Naive thymus-derived CD8-positive, alpha-beta T cell (primary cell): ENCODE data around the gene MAP3K4. TPM values are rescaled to one million over a fixed set of nuclear protein-coding genes. Genes with fewer than 3 reads are reported as not detected.

Experiments used
- ATAC-seq, 2 donors: fragments of 150-1000 bp; cut with Tn5 transposase in 1 of 2; sonication (Bioruptor Pico), chemical (Tn5 transposase) in 1 of 2; 1 replicate in 1 of 2; 2 replicates in 1 of 2; pipeline ENCODE4 v1.10.0; 2021; ENCODE audit warnings: mild to moderate bottlenecking in 2 of 2, moderate library complexity in 2 of 2
- POLR2A ChIA-PET: fragments of 350-600 bp; sonication (Branson Sonifier 250); formaldehyde crosslinking; loops from one replicate; lab custom pipeline; 2021; ENCODE audit warnings: antibody characterized with exemption; lab: Charles Lee
- DNase-seq, 10 donors: peaks; one replicate each; pipeline versions ENCODE4 v3.0.0 to v3.0.0-alpha.2; 2020 to 2022
- H3K27ac Mint-ChIP-seq, 10 donors: one replicate each; pipeline ENCODE4 v1.8.0; 2020 to 2022; ENCODE audit warnings: mild to moderate bottlenecking in 10 of 10, mixed read lengths in 10 of 10, moderate library complexity in 4 of 10, inconsistent platforms in 1 of 10
- H3K27me3 Mint-ChIP-seq, 5 donors: one replicate each; pipeline ENCODE4 v1.8.0; 2021 to 2022; ENCODE audit warnings: mixed read lengths in 5 of 5
- H3K36me3 Mint-ChIP-seq, 3 donors: one replicate each; pipeline ENCODE4 v1.8.0; 2020 to 2022; ENCODE audit warnings: mixed read lengths in 3 of 3, mild to moderate bottlenecking in 2 of 3, inconsistent platforms in 1 of 3
- H3K4me1 Mint-ChIP-seq, 4 donors: one replicate each; pipeline ENCODE4 v1.8.0; 2021 to 2022; ENCODE audit warnings: mixed read lengths in 4 of 4
- H3K4me3 Mint-ChIP-seq, 10 donors: one replicate each; pipeline ENCODE4 v1.8.0; 2020 to 2022; ENCODE audit warnings: mild to moderate bottlenecking in 10 of 10, mixed read lengths in 10 of 10, moderate library complexity in 6 of 10, inconsistent platforms in 1 of 10
- H3K9me3 Mint-ChIP-seq, 9 donors: one replicate each; pipeline ENCODE4 v1.8.0; 2020 to 2022; ENCODE audit warnings: mixed read lengths in 9 of 9, mild to moderate bottlenecking in 3 of 9, inconsistent platforms in 1 of 9, moderate library complexity in 1 of 9
- polyA plus RNA-seq, 3 donors: library from polyadenylated mRNA; unstranded; fragments of 300-500 nt; fragmentation: Illumina TruSeq; gene quantifications; one replicate each; pipeline ENCODE4 v1.2.3, GENCODE V29; 2021
- total RNA-seq, 8 experiments: library from RNA in 2 of 8; stranded (reverse) in 2 of 8; gene quantifications; one replicate each; pipeline ENCODE4 v1.2.3 and lab custom pipeline; 2021 to 2026

MAP3K4 gene
- total RNA-seq (10 to 100 TPM; 58.9 to 63.8 TPM), polyA plus RNA-seq (10 to 100 TPM in 1 of 3 donors, 1 to 10 TPM in 2; 4.2 to 13.5 (median 6.7) TPM), total RNA-seq (lab: John Stamatoyannopoulos, UW) (84.2 to 102 (median 92.8) reads per million in 6 experiments)

- Mint-ChIP-seq H3K27me3 (peaks cover 0 to 10% (median 3%) of the 10 kb centered on the region in 5 donors), H3K9me3 (peaks cover 0 to 7% (median 0%) of the 10 kb centered on the region in 9 donors), H3K36me3 (peaks cover 0 to 10% (median 0%) of the 10 kb centered on the region in 3 donors), H3K4me3 (peak within 1 kb of the TSS; percentile 88 to 98 (median 96)), H3K27ac (peak within 1 kb of the TSS; percentile 91 to 98 (median 96)), H3K4me1 (peaks cover 17 to 44% (median 33%) of the 10 kb centered on the region in 4 donors)
- DNase-seq (peak; percentile 60 to 87 (median 77)), ATAC-seq (peak; percentile 66 to 77)
- POLR2A ChIA-PET: interaction anchor here (1.0 to 1.1 kb wide), 2 partner anchors 57 to 94 kb away, joined by 3 read pairs; no protein-coding TSS in a partner anchor
Observed at GRCh38 chr6:160991406-160992060, at the start of gene MAP3K4. Gene MAP3K4 (plus strand): TSS chr6:160991769. CDS start chr6:160991932, 163 bp downstream.

GRCh38 chr6:160943997-160944396 is 47.6 kb upstream of the MAP3K4 start:
- ATAC-seq (no peak), DNase-seq (no peak)
- Mint-ChIP-seq H3K36me3 (no peaks in the 10 kb centered on the region), H3K4me3 (no peak overlapping the region), H3K4me1 (no peaks in the 10 kb centered on the region), H3K27ac (no peak overlapping the region), H3K9me3 (no peaks in the 10 kb centered on the region), H3K27me3 (peaks cover 14 to 46% (median 25%) of the 10 kb centered on the region in 5 donors)
- POLR2A ChIA-PET: no interaction called here

GRCh38 chr6:160945516-160946177 is 45.9 kb upstream of the MAP3K4 start:
- Mint-ChIP-seq H3K27ac (no peak overlapping the region), H3K27me3 (peaks cover 10 to 32% (median 16%) of the 10 kb centered on the region in 5 donors), H3K36me3 (no peaks in the 10 kb centered on the region), H3K4me3 (no peak overlapping the region), H3K4me1 (no peaks in the 10 kb centered on the region), H3K9me3 (no peaks in the 10 kb centered on the region)
- no peak for ATAC-seq
- POLR2A ChIA-PET: no interaction called here
- no peak for DNase-seq

GRCh38 chr6:160949531-160949930 is 42.0 kb upstream of the MAP3K4 start:
- H3K4me3 Mint-ChIP-seq: no peak overlapping the region
- no peak for ATAC-seq
- H3K27ac Mint-ChIP-seq: no peak overlapping the region
- H3K9me3 Mint-ChIP-seq: peaks cover 0 to 3% (median 0%) of the 10 kb centered on the region in 9 donors
- no peaks in the 10 kb centered on the region for H3K36me3 Mint-ChIP-seq
- no peaks in the 10 kb centered on the region for H3K4me1 Mint-ChIP-seq
- POLR2A ChIA-PET: no interaction called here
- H3K27me3 Mint-ChIP-seq: peaks cover 8 to 34% (median 26%) of the 10 kb centered on the region in 5 donors
- DNase-seq: no peak

GRCh38 chr6:160950507-160950906 is 41.1 kb upstream of the MAP3K4 start:
- POLR2A ChIA-PET: no interaction called here
- no peak for ATAC-seq
- H3K4me3 Mint-ChIP-seq: no peak overlapping the region
- H3K27ac Mint-ChIP-seq: no peak overlapping the region
- H3K27me3 Mint-ChIP-seq: peaks cover 10 to 40% (median 28%) of the 10 kb centered on the region in 5 donors
- H3K9me3 Mint-ChIP-seq: peaks cover 0 to 4% (median 0%) of the 10 kb centered on the region in 9 donors
- H3K4me1 Mint-ChIP-seq: no peaks in the 10 kb centered on the region
- no peak for DNase-seq
- H3K36me3 Mint-ChIP-seq: no peaks in the 10 kb centered on the region

GRCh38 chr6:160951187-160952030 is 40.2 kb upstream of the MAP3K4 start:
- Mint-ChIP-seq H3K36me3 (no peaks in the 10 kb centered on the region), H3K27ac (no peak overlapping the region), H3K27me3 (peaks cover 14 to 49% (median 31%) of the 10 kb centered on the region in 5 donors), H3K4me3 (no peak overlapping the region), H3K9me3 (peaks cover 0 to 4% (median 0%) of the 10 kb centered on the region in 9 donors), H3K4me1 (no peaks in the 10 kb centered on the region)
- ATAC-seq (no peak), DNase-seq (no peak)
- POLR2A ChIA-PET: no interaction called here

- Mint-ChIP-seq H3K36me3 (no peaks in the 10 kb centered on the region), H3K9me3 (peaks cover 0 to 4% (median 0%) of the 10 kb centered on the region in 9 donors), H3K27me3 (peaks cover 14 to 56% (median 32%) of the 10 kb centered on the region in 5 donors)
Observed at GRCh38 chr6:160952633-160953281, 38.8 kb upstream of the MAP3K4 start.

GRCh38 chr6:160955508-160956295 is 35.9 kb upstream of the MAP3K4 start:
- no peak for DNase-seq
- POLR2A ChIA-PET: no interaction called here
- ATAC-seq: no peak
- H3K36me3 Mint-ChIP-seq: no peaks in the 10 kb centered on the region
- H3K27me3 Mint-ChIP-seq: peaks cover 17 to 53% (median 32%) of the 10 kb centered on the region in 5 donors
- no peak overlapping the region for H3K4me3 Mint-ChIP-seq
- H3K27ac Mint-ChIP-seq: no peak overlapping the region
- H3K9me3 Mint-ChIP-seq: peaks cover 0 to 4% (median 0%) of the 10 kb centered on the region in 9 donors
- H3K4me1 Mint-ChIP-seq: no peaks in the 10 kb centered on the region

More at GRCh38 chr6:160952633-160953281, 38.8 kb upstream of the MAP3K4 start:
- DNase-seq (no peak), ATAC-seq (no peak)
- Mint-ChIP-seq H3K4me3 (no peak overlapping the region), H3K4me1 (no peaks in the 10 kb centered on the region), H3K27ac (no peak overlapping the region)
- POLR2A ChIA-PET: no interaction called here

GRCh38 chr6:160956300-160957035 is 35.1 kb upstream of the MAP3K4 start:
- ATAC-seq: no peak
- H3K36me3 Mint-ChIP-seq: no peaks in the 10 kb centered on the region
- peaks cover 0 to 4% (median 0%) of the 10 kb centered on the region in 9 donors for H3K9me3 Mint-ChIP-seq
- no peaks in the 10 kb centered on the region for H3K4me1 Mint-ChIP-seq
- POLR2A ChIA-PET: no interaction called here
- no peak for DNase-seq
- no peak overlapping the region for H3K27ac Mint-ChIP-seq
- H3K4me3 Mint-ChIP-seq: no peak overlapping the region
- peaks cover 11 to 46% (median 25%) of the 10 kb centered on the region in 5 donors for H3K27me3 Mint-ChIP-seq

GRCh38 chr6:160959726-160960435 is 31.7 kb upstream of the MAP3K4 start:
- Mint-ChIP-seq H3K27me3 (peaks cover 8 to 20% (median 12%) of the 10 kb centered on the region in 5 donors), H3K27ac (no peak overlapping the region), H3K9me3 (no peaks in the 10 kb centered on the region), H3K4me1 (no peaks in the 10 kb centered on the region), H3K36me3 (no peaks in the 10 kb centered on the region), H3K4me3 (no peak overlapping the region)
- no peak for ATAC-seq
- POLR2A ChIA-PET: no interaction called here
- no peak for DNase-seq
